Vagina (tissue), 2 donors: ENCODE measurements around the gene SMC1B. TPM values are rescaled to one million over a fixed set of nuclear protein-coding genes. Genes with fewer than 3 reads are reported as not detected.

Source experiments
- DNase-seq, 2 donors: peaks; one replicate each; pipeline ENCODE4 v3.0.0-alpha.2; 2017; ENCODE audit errors: extremely low spot score in 2 of 2
- H3K27ac ChIP-seq: fragments of 200-600 bp; sonication (generic); one replicate; pipeline ENCODE4 v1.5.1; 2019
- H3K27me3 ChIP-seq: fragments of 200-600 bp; sonication (generic); one replicate; pipeline ENCODE4 v1.5.1; 2019
- H3K36me3 ChIP-seq, 2 donors: fragments of 200-600 bp; sonication (generic); one replicate each; pipeline ENCODE4 v1.5.1; 2017 to 2019
- H3K4me1 ChIP-seq: fragments of 200-600 bp; sonication (generic); one replicate; pipeline ENCODE4 v1.5.1; 2019
- H3K4me3 ChIP-seq, 2 donors: fragments of 200-600 bp; sonication (generic); 1 replicate in 1 of 2; 2 replicates in 1 of 2; pipeline ENCODE4 v1.5.1; 2016 to 2019
- H3K9me3 ChIP-seq: fragments of 200-600 bp; sonication (generic); one replicate; pipeline ENCODE4 v1.5.1; 2019
- POLR2A ChIP-seq, 2 donors: fragments of 450-650 bp; IDR thresholded peaks; one replicate each; pipeline ENCODE4 v1.6.1; 2017; ENCODE audit warnings: antibody characterized with exemption in 2 of 2, mild to moderate bottlenecking in 2 of 2, moderate library complexity in 2 of 2
- POLR2AphosphoS5 ChIP-seq, 2 donors: sonication (generic); formaldehyde crosslinking; IDR thresholded peaks; one replicate each; pipeline ENCODE4 v1.9.0; 2017; ENCODE audit warnings: antibody characterized with exemption in 2 of 2, mild to moderate bottlenecking in 2 of 2, low read depth in 1 of 2; ENCODE audit not compliant: insufficient read depth in 1 of 2
- intact Hi-C: fragments of 100-400 bp; cut with DNase I; formaldehyde crosslinking; loops from one replicate; pipeline ENCODE4 v1.15.1; 2023
- total RNA-seq: library from RNA; depleted of rRNA; stranded (reverse); fragments of >200 nt; gene quantifications from one replicate; pipeline ENCODE4 v1.2.3, GENCODE V29; 2016
- TF ChIP-seq, protein P1 (sequence below), 3 experiments: fragments of 450-650 bp in 2 of 3; fragments of 200-600 bp in 1 of 3; sonication (generic) in 1 of 3; IDR thresholded peaks; one replicate each; pipeline ENCODE4 v1.5.1; 2017 to 2019; ENCODE audit warnings: antibody characterized with exemption in 3 of 3, mild to moderate bottlenecking in 2 of 3, moderate library complexity in 2 of 3

The SMC1B gene
- total RNA-seq, 1 donor from 2014 or later, result not detected

DNA sequence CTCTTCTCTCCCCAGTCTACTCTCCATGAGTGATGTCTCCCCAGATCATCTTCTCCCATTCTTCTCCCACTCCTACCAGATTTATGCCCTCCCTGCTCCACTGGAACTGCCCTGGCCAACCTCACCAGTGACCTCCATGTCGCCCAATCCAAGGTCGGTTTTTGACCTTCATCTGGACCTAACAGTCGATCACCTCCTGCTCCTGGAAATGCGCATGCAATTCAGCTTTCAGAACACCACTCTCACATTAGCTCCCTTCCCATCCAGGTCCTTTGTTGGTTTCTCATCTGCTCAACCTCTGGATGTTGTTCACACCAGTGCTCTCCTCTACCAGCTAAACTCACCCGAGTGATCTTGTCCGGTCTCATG, 5.4 kb upstream of the SMC1B start:
- Histone ChIP-seq H3K9me3 (no peaks in the 10 kb centered on the region), H3K4me3 (no peak overlapping the region), H3K27me3 (no peaks in the 10 kb centered on the region), H3K27ac (no peak overlapping the region), H3K4me1 (peaks cover 7% of the 10 kb centered on the region), H3K36me3 (no peaks in the 10 kb centered on the region)
- DNase-seq, result no peak
- no peak for TF ChIP-seq POLR2AphosphoS5 (IDR thresholded peaks at IDR 0.05; ENCODE audit: insufficient read depth in 1 of 2, low read depth in 1 of 2)
- TF ChIP-seq, protein P1, sequence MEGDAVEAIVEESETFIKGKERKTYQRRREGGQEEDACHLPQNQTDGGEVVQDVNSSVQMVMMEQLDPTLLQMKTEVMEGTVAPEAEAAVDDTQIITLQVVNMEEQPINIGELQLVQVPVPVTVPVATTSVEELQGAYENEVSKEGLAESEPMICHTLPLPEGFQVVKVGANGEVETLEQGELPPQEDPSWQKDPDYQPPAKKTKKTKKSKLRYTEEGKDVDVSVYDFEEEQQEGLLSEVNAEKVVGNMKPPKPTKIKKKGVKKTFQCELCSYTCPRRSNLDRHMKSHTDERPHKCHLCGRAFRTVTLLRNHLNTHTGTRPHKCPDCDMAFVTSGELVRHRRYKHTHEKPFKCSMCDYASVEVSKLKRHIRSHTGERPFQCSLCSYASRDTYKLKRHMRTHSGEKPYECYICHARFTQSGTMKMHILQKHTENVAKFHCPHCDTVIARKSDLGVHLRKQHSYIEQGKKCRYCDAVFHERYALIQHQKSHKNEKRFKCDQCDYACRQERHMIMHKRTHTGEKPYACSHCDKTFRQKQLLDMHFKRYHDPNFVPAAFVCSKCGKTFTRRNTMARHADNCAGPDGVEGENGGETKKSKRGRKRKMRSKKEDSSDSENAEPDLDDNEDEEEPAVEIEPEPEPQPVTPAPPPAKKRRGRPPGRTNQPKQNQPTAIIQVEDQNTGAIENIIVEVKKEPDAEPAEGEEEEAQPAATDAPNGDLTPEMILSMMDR (IDR thresholded peaks at IDR 0.05), result no peak
- TF ChIP-seq POLR2A (IDR thresholded peaks at IDR 0.05), result no peak
- intact Hi-C loops, result no loop called here

DNA sequence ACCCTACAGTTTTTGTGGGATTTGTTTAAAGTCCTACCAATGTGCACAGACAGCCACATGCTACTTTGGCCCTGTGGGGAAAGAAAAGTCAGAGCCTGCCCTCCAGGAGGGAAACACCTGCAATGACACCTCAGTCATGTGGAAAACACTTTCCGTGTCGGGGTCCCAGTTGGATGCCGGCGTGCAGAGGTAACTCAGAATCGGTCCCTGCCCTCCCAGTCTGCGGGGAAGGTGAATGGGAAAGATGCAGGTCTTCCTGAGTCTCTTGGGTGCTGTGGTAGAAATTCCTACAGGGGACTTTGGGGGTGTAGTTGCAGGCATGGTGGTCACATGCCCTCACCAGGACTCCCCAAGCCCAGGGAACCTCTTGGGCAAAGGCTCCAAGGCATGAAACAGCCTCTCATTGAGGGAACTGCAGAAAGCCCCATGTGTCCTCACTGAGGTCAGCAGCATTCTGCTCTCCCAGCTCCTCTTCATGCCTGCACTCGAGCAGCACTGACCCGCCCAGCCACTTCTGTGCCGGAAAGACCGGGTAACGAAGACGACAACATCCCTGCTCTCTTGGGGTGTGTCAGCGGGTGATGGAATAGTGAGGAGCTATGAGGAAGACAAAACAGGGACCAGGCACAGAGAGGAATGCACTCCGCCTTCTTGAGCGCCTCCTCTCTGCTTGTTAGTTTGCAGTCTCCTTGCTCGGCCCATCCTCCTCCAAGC, 4.8 kb upstream of the SMC1B start:
- Histone ChIP-seq H3K27me3 (no peaks in the 10 kb centered on the region), H3K4me3 (no peak overlapping the region), H3K36me3 (no peaks in the 10 kb centered on the region), H3K9me3 (no peaks in the 10 kb centered on the region), H3K27ac (no peak overlapping the region), H3K4me1 (peaks cover 9% of the 10 kb centered on the region)
- DNase-seq, result no peak
- no peak for TF ChIP-seq POLR2A (IDR thresholded peaks at IDR 0.05)
- TF ChIP-seq, protein P1 (IDR thresholded peaks at IDR 0.05), result no peak
- no peak for TF ChIP-seq POLR2AphosphoS5 (IDR thresholded peaks at IDR 0.05; ENCODE audit: insufficient read depth in 1 of 2, low read depth in 1 of 2)
- intact Hi-C loops, result no loop called here

DNA sequence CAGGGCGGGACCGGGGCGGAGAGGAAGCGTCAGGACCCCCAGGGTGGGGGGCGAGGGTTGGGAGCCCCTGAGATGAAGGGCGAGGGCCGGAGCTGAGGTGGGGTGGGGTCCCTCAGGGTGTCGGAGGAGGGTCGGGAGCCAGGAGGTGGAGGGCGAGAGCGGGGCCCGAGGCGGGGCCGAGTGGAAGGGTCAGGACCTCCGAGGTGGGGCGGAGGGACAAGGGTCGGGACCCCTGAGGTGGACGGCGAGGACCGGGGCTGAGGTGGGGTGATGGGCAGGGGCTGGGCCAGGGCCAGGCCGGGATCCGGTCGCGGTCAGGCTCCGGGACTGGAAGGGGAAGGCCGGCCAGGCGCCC, 409 bp downstream of the SMC1B start:
- H3K4me1 ChIP-seq, result peaks cover 14% of the 10 kb centered on the region
- DNase-seq, result no peak
- no peak overlapping the region for H3K27ac ChIP-seq
- no peaks in the 10 kb centered on the region for H3K9me3 ChIP-seq
- H3K36me3 ChIP-seq, result no peaks in the 10 kb centered on the region
- intact Hi-C loops, result no loop called here
- TF ChIP-seq POLR2A (IDR thresholded peaks at IDR 0.05) (no peak), POLR2AphosphoS5 (IDR thresholded peaks at IDR 0.05; ENCODE audit: insufficient read depth in 1 of 2, low read depth in 1 of 2) (no peak)
- TF ChIP-seq, protein P1 (IDR thresholded peaks at IDR 0.05), result no peak
- H3K27me3 ChIP-seq, result no peaks in the 10 kb centered on the region
- H3K4me3 ChIP-seq, result peak overlapping the region; percentile 51 to 53

DNA sequence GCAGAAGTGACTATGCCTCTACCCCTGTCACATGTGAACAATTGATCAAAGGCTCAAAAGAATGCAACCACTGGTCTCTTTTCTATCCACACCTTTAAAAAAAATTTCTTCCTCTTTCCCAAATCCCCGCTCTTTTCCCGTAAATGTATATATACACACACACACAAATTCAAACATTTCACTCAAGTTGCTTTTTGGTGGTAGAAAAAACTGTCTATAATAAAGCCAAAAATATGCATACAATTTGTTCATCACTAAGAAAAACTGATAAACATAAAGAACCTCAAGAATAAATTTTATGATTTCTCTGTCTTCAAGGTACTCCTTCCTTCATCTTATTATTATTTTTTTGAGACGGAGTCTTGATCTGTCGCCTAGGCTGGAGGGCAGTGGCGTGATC, 5.6 kb downstream of the SMC1B start:
- H3K36me3 ChIP-seq, result no peaks in the 10 kb centered on the region
- TF ChIP-seq POLR2A (IDR thresholded peaks at IDR 0.05) (no peak), POLR2AphosphoS5 (IDR thresholded peaks at IDR 0.05; ENCODE audit: insufficient read depth in 1 of 2, low read depth in 1 of 2) (no peak)
- TF ChIP-seq, protein P1 (IDR thresholded peaks at IDR 0.05), result no peak
- intact Hi-C loops, result no loop called here
- no peak for DNase-seq
- no peaks in the 10 kb centered on the region for H3K27me3 ChIP-seq
- peaks cover under 1% of the 10 kb centered on the region for H3K4me1 ChIP-seq
- H3K27ac ChIP-seq, result no peak overlapping the region
- no peaks in the 10 kb centered on the region for H3K9me3 ChIP-seq
- H3K4me3 ChIP-seq, result no peak overlapping the region

DNA sequence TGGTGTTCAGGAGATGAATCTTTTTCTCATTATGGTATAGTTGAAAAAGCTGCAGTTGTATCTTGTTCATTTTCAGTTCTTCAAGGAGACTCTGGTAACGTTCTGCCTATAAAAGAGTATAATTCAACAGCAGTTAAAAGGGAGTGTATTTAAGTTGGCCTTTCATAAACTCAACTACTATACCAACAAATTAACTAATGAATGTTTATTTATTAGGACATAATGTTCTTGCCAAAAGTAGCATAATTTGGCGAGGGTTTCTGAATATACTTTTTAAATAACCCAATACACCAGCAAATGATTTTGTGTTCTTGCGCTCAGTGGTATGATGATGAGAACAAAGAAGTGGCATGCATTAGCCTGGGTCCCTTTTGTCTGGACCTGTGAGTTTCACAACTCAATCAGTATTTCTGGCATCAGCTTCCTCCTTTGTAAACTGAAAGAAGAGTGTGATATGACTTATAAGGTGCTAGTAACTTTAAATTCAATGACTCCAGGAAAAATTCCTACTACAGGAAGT, 10.9 kb downstream of the SMC1B start:
- no peaks in the 10 kb centered on the region for H3K27me3 ChIP-seq
- H3K4me1 ChIP-seq, result no peaks in the 10 kb centered on the region
- H3K36me3 ChIP-seq, result no peaks in the 10 kb centered on the region
- TF ChIP-seq POLR2AphosphoS5 (IDR thresholded peaks at IDR 0.05; ENCODE audit: insufficient read depth in 1 of 2, low read depth in 1 of 2) (peak in 1 of 2 donors; percentile 21), POLR2A (IDR thresholded peaks at IDR 0.05) (no peak)
- intact Hi-C loops, result no loop called here
- H3K9me3 ChIP-seq, result no peaks in the 10 kb centered on the region
- DNase-seq, result no peak
- no peak overlapping the region for H3K27ac ChIP-seq
- no peak overlapping the region for H3K4me3 ChIP-seq
